Activated T-cell treated with anti-CD3 and anti-CD28 coated beads for 1 hour (primary cell): ENCODE results near the gene SLC8A2.

Experiments
- DNase-seq: peaks from one replicate; pipeline ENCODE4 v3.0.0-alpha.2; 2020; ENCODE audit warnings: low read depth

SLC8A2 gene

GRCh38 chr19:47503826-47504150 is 32.1 kb upstream of the SLC8A2 start:
- no peak for DNase-seq

GRCh38 chr19:47503130-47503825 is 31.6 kb upstream of the SLC8A2 start:
- no peak for DNase-seq

GRCh38 chr19:47499863-47500830 is 28.5 kb upstream of the SLC8A2 start:
- no peak for DNase-seq

- no peak for DNase-seq
These were observed 27.7 kb upstream of the SLC8A2 start for GRCh38 chr19:47499371-47499770.

- DNase-seq: no peak
These were observed 26.9 kb upstream of the SLC8A2 start for GRCh38 chr19:47498561-47498960.

- no peak for DNase-seq
These were observed 26.3 kb upstream of the SLC8A2 start for GRCh38 chr19:47497821-47498520.

GRCh38 chr19:47497050-47497766 is 25.5 kb upstream of the SLC8A2 start:
- DNase-seq: no peak

- no peak for DNase-seq
These were observed 24.0 kb upstream of the SLC8A2 start for GRCh38 chr19:47495478-47496372.

- no peak for DNase-seq
These were observed 23.0 kb upstream of the SLC8A2 start for GRCh38 chr19:47494729-47495128.

- no peak for DNase-seq
These were observed 22.5 kb upstream of the SLC8A2 start for GRCh38 chr19:47494211-47494547.

GRCh38 chr19:47493378-47494210 is 21.9 kb upstream of the SLC8A2 start:
- DNase-seq: no peak

- no peak for DNase-seq
These were observed 21.1 kb upstream of the SLC8A2 start for GRCh38 chr19:47492571-47493377.

- DNase-seq: no peak
These were observed 20.4 kb upstream of the SLC8A2 start for GRCh38 chr19:47492137-47492533.

GRCh38 chr19:47491358-47492136 is 19.9 kb upstream of the SLC8A2 start:
- DNase-seq: no peak

GRCh38 chr19:47490847-47491246 is 19.2 kb upstream of the SLC8A2 start:
- no peak for DNase-seq

GRCh38 chr19:47490031-47490430 is 18.3 kb upstream of the SLC8A2 start:
- DNase-seq: no peak

- no peak for DNase-seq
These were observed 17.6 kb upstream of the SLC8A2 start for GRCh38 chr19:47489072-47489914.
